ENCODE data around the gene PRPF18. TPM values are rescaled to one million over a fixed set of nuclear protein-coding genes. Genes with fewer than 3 reads are reported as not detected.

The PRPF18 gene
- total RNA-seq, 1 donor from 2014 or later, result 21.0 TPM

DNA sequence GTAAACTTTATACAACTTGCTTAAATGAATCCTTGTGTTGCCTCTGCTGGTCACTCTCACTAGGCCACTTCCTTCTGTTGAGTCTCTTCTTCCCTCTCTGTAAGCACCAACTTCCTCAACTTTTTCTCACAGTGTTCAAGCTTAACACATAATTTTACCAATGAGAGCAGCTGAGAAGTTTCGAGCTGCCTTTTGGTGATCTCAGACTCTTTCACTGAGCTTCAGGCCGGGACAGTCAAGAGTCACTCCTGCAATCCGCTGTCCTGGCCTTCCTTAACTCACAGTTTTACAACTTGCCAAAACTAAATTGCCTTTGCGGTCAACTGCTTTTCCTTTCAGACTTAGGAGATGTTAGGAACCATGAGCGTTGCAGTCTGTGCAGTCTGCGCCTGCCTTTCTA, 47.4 kb downstream of the PRPF18 start:
- no peak overlapping the region for H3K4me3 Mint-ChIP-seq (ENCODE audit: unreplicated experiment)
- H4K20me1 ChIP-seq (ENCODE audit: insufficient read depth, low read length), result no peaks in the 10 kb centered on the region
- no peak overlapping the region for H3K4me3 ChIP-seq (ENCODE audit: insufficient read depth, low read depth, low read length)
- H3K27ac Mint-ChIP-seq (ENCODE audit: unreplicated experiment), result no peak overlapping the region
- no peak for FAIRE-seq
- H3K4me1 Mint-ChIP-seq (ENCODE audit: low read depth, unreplicated experiment), result peaks cover 9% of the 10 kb centered on the region
- peaks cover 16% of the 10 kb centered on the region for H3K36me3 Mint-ChIP-seq (ENCODE audit: low read depth, unreplicated experiment)
- H3K36me3 ChIP-seq (ENCODE audit: insufficient read depth, low read length), result peaks cover 2% of the 10 kb centered on the region
- no peaks in the 10 kb centered on the region for H3K27me3 Mint-ChIP-seq (ENCODE audit: low read depth, unreplicated experiment)
- no peaks in the 10 kb centered on the region for H3K27me3 ChIP-seq (ENCODE audit: insufficient read depth, low read length)
- H3K9me3 Mint-ChIP-seq (ENCODE audit: unreplicated experiment), result peaks cover 1% of the 10 kb centered on the region
- H2AFZ ChIP-seq (ENCODE audit: low read depth, low read length), result no peak overlapping the region
- H3K79me2 ChIP-seq (ENCODE audit: insufficient read depth, low read length), result no peaks in the 10 kb centered on the region
- no peak overlapping the region for H3K4me2 ChIP-seq (ENCODE audit: low read length)
- H3K9me3 ChIP-seq (ENCODE audit: insufficient read depth, low read depth, low read length), result no peaks in the 10 kb centered on the region
- TF ChIP-seq, protein P1, sequence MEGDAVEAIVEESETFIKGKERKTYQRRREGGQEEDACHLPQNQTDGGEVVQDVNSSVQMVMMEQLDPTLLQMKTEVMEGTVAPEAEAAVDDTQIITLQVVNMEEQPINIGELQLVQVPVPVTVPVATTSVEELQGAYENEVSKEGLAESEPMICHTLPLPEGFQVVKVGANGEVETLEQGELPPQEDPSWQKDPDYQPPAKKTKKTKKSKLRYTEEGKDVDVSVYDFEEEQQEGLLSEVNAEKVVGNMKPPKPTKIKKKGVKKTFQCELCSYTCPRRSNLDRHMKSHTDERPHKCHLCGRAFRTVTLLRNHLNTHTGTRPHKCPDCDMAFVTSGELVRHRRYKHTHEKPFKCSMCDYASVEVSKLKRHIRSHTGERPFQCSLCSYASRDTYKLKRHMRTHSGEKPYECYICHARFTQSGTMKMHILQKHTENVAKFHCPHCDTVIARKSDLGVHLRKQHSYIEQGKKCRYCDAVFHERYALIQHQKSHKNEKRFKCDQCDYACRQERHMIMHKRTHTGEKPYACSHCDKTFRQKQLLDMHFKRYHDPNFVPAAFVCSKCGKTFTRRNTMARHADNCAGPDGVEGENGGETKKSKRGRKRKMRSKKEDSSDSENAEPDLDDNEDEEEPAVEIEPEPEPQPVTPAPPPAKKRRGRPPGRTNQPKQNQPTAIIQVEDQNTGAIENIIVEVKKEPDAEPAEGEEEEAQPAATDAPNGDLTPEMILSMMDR (IDR thresholded peaks at IDR 0.05; ENCODE audit: insufficient read depth, low read depth, low read length), result no peak
- no peak for TF ChIP-seq EZH2 (IDR thresholded peaks at IDR 0.05; ENCODE audit: insufficient read depth, low read length)
- H3K4me1 ChIP-seq (ENCODE audit: insufficient read depth, low read length), result peaks cover 13% of the 10 kb centered on the region
- DNase-seq (ENCODE audit: low read depth), result no peak
- H3K27ac ChIP-seq (ENCODE audit: low read depth, low read length), result no peak overlapping the region
- H3K9ac ChIP-seq (ENCODE audit: low read length), result no peak overlapping the region

DNA sequence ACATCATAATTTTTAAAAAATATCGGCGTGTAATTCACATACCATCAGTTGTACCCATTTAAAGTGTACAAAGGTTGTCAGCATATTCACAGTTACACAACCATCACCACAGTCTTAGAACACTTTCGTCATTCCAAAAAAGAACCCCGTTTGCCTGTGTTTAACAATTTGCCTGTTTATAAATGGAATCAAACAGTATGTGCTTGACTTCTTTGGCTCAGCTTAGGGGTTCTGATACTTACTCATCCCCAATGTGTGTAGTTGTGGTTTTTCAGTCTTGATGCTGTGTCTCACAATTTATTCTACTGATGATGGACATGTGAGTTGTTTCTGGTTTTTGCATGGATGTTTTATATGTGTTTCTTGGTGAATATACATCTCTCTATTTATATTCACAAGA, 50.0 kb downstream of the PRPF18 start:
- no peak overlapping the region for H3K27ac Mint-ChIP-seq (ENCODE audit: unreplicated experiment)
- Histone ChIP-seq H4K20me1 (ENCODE audit: insufficient read depth, low read length) (no peaks in the 10 kb centered on the region), H3K27me3 (ENCODE audit: insufficient read depth, low read length) (no peaks in the 10 kb centered on the region), H3K9ac (ENCODE audit: low read length) (no peak overlapping the region), H2AFZ (ENCODE audit: low read depth, low read length) (no peak overlapping the region), H3K4me1 (ENCODE audit: insufficient read depth, low read length) (peaks cover 13% of the 10 kb centered on the region), H3K4me3 (ENCODE audit: insufficient read depth, low read depth, low read length) (no peak overlapping the region), H3K4me2 (ENCODE audit: low read length) (no peak overlapping the region), H3K9me3 (ENCODE audit: insufficient read depth, low read depth, low read length) (no peaks in the 10 kb centered on the region), H3K36me3 (ENCODE audit: insufficient read depth, low read length) (peaks cover 2% of the 10 kb centered on the region), H3K79me2 (ENCODE audit: insufficient read depth, low read length) (no peaks in the 10 kb centered on the region), H3K27ac (ENCODE audit: low read depth, low read length) (no peak overlapping the region)
- no peak overlapping the region for H3K4me3 Mint-ChIP-seq (ENCODE audit: unreplicated experiment)
- peaks cover 8% of the 10 kb centered on the region for H3K9me3 Mint-ChIP-seq (ENCODE audit: unreplicated experiment)
- peak; percentile 34 for DNase-seq (ENCODE audit: low read depth)
- H3K4me1 Mint-ChIP-seq (ENCODE audit: low read depth, unreplicated experiment), result peaks cover 9% of the 10 kb centered on the region
- peaks cover 28% of the 10 kb centered on the region for H3K36me3 Mint-ChIP-seq (ENCODE audit: low read depth, unreplicated experiment)
- no peak for FAIRE-seq
- no peak for TF ChIP-seq EZH2 (IDR thresholded peaks at IDR 0.05; ENCODE audit: insufficient read depth, low read length)
- TF ChIP-seq, protein P1 (IDR thresholded peaks at IDR 0.05; ENCODE audit: insufficient read depth, low read depth, low read length), result no peak
- H3K27me3 Mint-ChIP-seq (ENCODE audit: low read depth, unreplicated experiment), result no peaks in the 10 kb centered on the region

DNA sequence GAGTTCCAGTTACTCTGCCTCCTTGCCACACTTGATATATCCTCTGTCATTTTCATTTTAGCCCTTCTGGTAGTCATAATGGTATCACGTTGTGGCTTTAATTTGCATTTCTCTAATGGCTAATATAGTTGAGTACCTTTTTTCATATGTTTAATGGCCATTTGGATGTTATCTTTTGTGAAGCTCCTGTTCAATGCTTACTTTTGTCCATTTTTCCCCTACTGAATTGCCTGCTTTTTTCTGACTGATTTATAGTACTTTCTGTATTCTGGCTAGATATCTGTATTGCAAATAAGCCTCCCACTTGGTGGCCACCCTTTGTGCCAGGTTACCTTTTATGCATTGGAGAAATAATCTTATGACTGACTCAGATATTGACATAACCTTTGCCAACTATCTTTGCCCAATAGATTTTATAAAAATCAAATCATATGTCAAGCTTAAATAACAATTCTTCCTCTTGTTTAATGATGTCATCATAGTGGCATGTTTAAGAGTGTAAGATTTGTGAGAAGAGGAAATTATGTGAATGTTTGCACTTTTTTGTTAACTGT, 50.6 kb downstream of the PRPF18 start:
- Histone ChIP-seq H3K9ac (ENCODE audit: low read length) (no peak overlapping the region), H3K9me3 (ENCODE audit: insufficient read depth, low read depth, low read length) (no peaks in the 10 kb centered on the region), H3K4me3 (ENCODE audit: insufficient read depth, low read depth, low read length) (no peak overlapping the region), H2AFZ (ENCODE audit: low read depth, low read length) (no peak overlapping the region), H3K79me2 (ENCODE audit: insufficient read depth, low read length) (no peaks in the 10 kb centered on the region), H4K20me1 (ENCODE audit: insufficient read depth, low read length) (no peaks in the 10 kb centered on the region), H3K27ac (ENCODE audit: low read depth, low read length) (no peak overlapping the region), H3K4me1 (ENCODE audit: insufficient read depth, low read length) (peaks cover 13% of the 10 kb centered on the region), H3K4me2 (ENCODE audit: low read length) (peak overlapping the region; percentile 36), H3K27me3 (ENCODE audit: insufficient read depth, low read length) (no peaks in the 10 kb centered on the region), H3K36me3 (ENCODE audit: insufficient read depth, low read length) (peaks cover 6% of the 10 kb centered on the region)
- peaks cover 12% of the 10 kb centered on the region for H3K9me3 Mint-ChIP-seq (ENCODE audit: unreplicated experiment)
- FAIRE-seq (no peak), DNase-seq (ENCODE audit: low read depth) (peak; percentile 31)
- TF ChIP-seq, protein P1 (IDR thresholded peaks at IDR 0.05; ENCODE audit: insufficient read depth, low read depth, low read length), result no peak
- TF ChIP-seq EZH2 (IDR thresholded peaks at IDR 0.05; ENCODE audit: insufficient read depth, low read length), result no peak
- H3K27ac Mint-ChIP-seq (ENCODE audit: unreplicated experiment), result no peak overlapping the region
- H3K4me1 Mint-ChIP-seq (ENCODE audit: low read depth, unreplicated experiment), result peaks cover 9% of the 10 kb centered on the region
- no peaks in the 10 kb centered on the region for H3K27me3 Mint-ChIP-seq (ENCODE audit: low read depth, unreplicated experiment)
- H3K4me3 Mint-ChIP-seq (ENCODE audit: unreplicated experiment), result no peak overlapping the region
- H3K36me3 Mint-ChIP-seq (ENCODE audit: low read depth, unreplicated experiment), result peaks cover 33% of the 10 kb centered on the region

All from astrocyte (in vitro differentiated cells and primary cell).